OCI-LY7 (cell line): ENCODE data around the gene ABCC1. TPM values are rescaled to one million over a fixed set of nuclear protein-coding genes. Genes with fewer than 3 reads are reported as not detected.

Experiments
- BruUV-seq: library from RNA; stranded (reverse); fragments of 400-500 nt; replicated peaks from 2 replicates; lab custom pipeline; 2021; lab: Mats Ljungman, UMichigan
- CTCF ChIA-PET: fragments of 300-600 bp; sonication (Branson Sonifier 250); formaldehyde crosslinking; loops from one replicate; lab custom pipeline; 2022; ENCODE audit warnings: antibody characterized with exemption; ENCODE audit not compliant: unreplicated experiment; lab: Charles Lee
- POLR2A ChIA-PET: fragments of 300-600 bp; sonication (Branson Sonifier 250); formaldehyde crosslinking; loops from one replicate; lab custom pipeline; 2022; ENCODE audit warnings: antibody characterized with exemption; lab: Charles Lee
- DNase-seq: peaks from one replicate; pipeline ENCODE4 v3.0.0-alpha.2; 2015; ENCODE audit warnings: low spot score
- H2AFZ ChIP-seq: fragments of 200-600 bp; sonication (generic), shearing (Covaris generic); 2 replicates; pipeline ENCODE4 v1.6.1; 2014; ENCODE audit warnings: mild to moderate bottlenecking, antibody characterized with exemption, low read length, moderate library complexity
- H3K27ac ChIP-seq: fragments of 200-600 bp; sonication (generic); 2 replicates; pipeline ENCODE4 v1.5.1; 2014; ENCODE audit warnings: mixed run types, low read depth, mild to moderate bottlenecking, moderate library complexity, low read length, inconsistent platforms; ENCODE audit not compliant: poor library complexity, severe bottlenecking
- H3K36me3 ChIP-seq: fragments of 200-600 bp; sonication (generic); 2 replicates; pipeline ENCODE4 v1.6.1; 2014; ENCODE audit warnings: mild to moderate bottlenecking, antibody characterized with exemption, low read length, moderate library complexity, mixed read lengths; ENCODE audit not compliant: insufficient read depth
- H3K4me1 ChIP-seq: fragments of 200-600 bp; sonication (generic); 2 replicates; pipeline ENCODE4 v1.5.1; 2014; ENCODE audit warnings: mild to moderate bottlenecking, low read length; ENCODE audit not compliant: insufficient read depth, poor library complexity, severe bottlenecking
- H3K4me2 ChIP-seq: fragments of 200-600 bp; sonication (generic); 2 replicates; pipeline ENCODE4 v1.6.1; 2014; ENCODE audit warnings: mild to moderate bottlenecking, low read length
- H3K4me3 ChIP-seq: fragments of 200-600 bp; sonication (generic); 2 replicates; pipeline ENCODE4 v1.5.1; 2014; ENCODE audit warnings: mild to moderate bottlenecking, low read depth, low read length; ENCODE audit not compliant: poor library complexity, severe bottlenecking
- H3K79me2 ChIP-seq: fragments of 200-600 bp; sonication (generic); 2 replicates; pipeline ENCODE4 v1.6.1; 2016; ENCODE audit warnings: low read depth, mild to moderate bottlenecking, low read length, moderate library complexity, mixed read lengths; ENCODE audit not compliant: insufficient read depth
- H3K9me2 ChIP-seq: fragments of 200-600 bp; sonication (generic); 2 replicates; pipeline ENCODE4 v1.6.1; 2016; ENCODE audit warnings: mild to moderate bottlenecking, low read length, mixed read lengths; ENCODE audit not compliant: insufficient read depth
- H3K9me3 ChIP-seq: fragments of 200-600 bp; sonication (generic); 2 replicates; pipeline ENCODE4 v1.6.1; 2014; ENCODE audit warnings: mild to moderate bottlenecking, mixed run types, low read length, mixed read lengths
- H4K20me1 ChIP-seq: fragments of 200-600 bp; sonication (generic); 2 replicates; pipeline ENCODE4 v1.6.1; 2014; ENCODE audit warnings: mild to moderate bottlenecking, antibody characterized with exemption, low read length, moderate library complexity, mixed read lengths; ENCODE audit not compliant: insufficient read depth
- CTCF ChIP-seq: fragments of 200-600 bp; sonication (generic); conservative IDR thresholded peaks from 2 replicates; pipeline ENCODE4 v1.5.1; 2014; ENCODE audit warnings: mild to moderate bottlenecking, antibody characterized with exemption, low read length, moderate library complexity, mixed read lengths
- EZH2phosphoT487 ChIP-seq: fragments of 200-600 bp; sonication (generic); IDR thresholded peaks from 2 replicates; pipeline ENCODE4 v1.6.1; 2018; ENCODE audit warnings: low read depth, borderline replicate concordance, mild to moderate bottlenecking, mixed run types, antibody characterized with exemption, low read length, moderate library complexity, mixed read lengths
- intact Hi-C: fragments of 100-400 bp; cut with micrococcal nuclease; formaldehyde crosslinking; loops from one replicate; pipeline ENCODE4 v1.10.0; 2022; ENCODE audit not compliant: unreplicated experiment
- total RNA-seq, 2 experiments: library from RNA; depleted of rRNA in 1 of 2; stranded (reverse); fragments of >200 nt in 1 of 2; shearing (Covaris generic) in 1 of 2; gene quantifications; 2 replicates each; pipeline ENCODE4 v1.2.3, GENCODE V29; 2014 to 2022

The ABCC1 gene
- total RNA-seq, 2 experiments from 2014 or later = 39.9 to 71.8 TPM

- Histone ChIP-seq H3K4me1 (peaks cover 6% of the 10 kb centered on the region), H2AFZ (no peak overlapping the region), H3K9me3 (no peaks in the 10 kb centered on the region), H3K79me2 (no peaks in the 10 kb centered on the region), H3K27ac (no peak overlapping the region), H3K4me2 (no peak overlapping the region), H3K9me2 (no peaks in the 10 kb centered on the region), H3K36me3 (peaks cover 97% of the 10 kb centered on the region), H4K20me1 (no peaks in the 10 kb centered on the region), H3K4me3 (no peak overlapping the region)
- intact Hi-C loops = no loop called here
- DNase-seq = no peak
- no peak for TF ChIP-seq EZH2phosphoT487
- no peak for TF ChIP-seq CTCF
- CTCF ChIA-PET = interaction anchor here (0.6 kb wide), 1 partner anchor 410 kb away, joined by 4 read pairs; the partner anchor contains the start of gene MARF1
- POLR2A ChIA-PET = interaction anchor here (0.6 to 0.7 kb wide), 4 partner anchors 26 to 163 kb away, joined by 3 to 5 read pairs (median 4); no protein-coding TSS in a partner anchor
- BruUV-seq = no TSS peak
Observed at GRCh38 chr16:16052916-16053315, 103.5 kb downstream of the ABCC1 start.

GRCh38 chr16:16057102-16057501 is 107.7 kb downstream of the ABCC1 start:
- TF ChIP-seq CTCF = no peak
- no peak for TF ChIP-seq EZH2phosphoT487
- Histone ChIP-seq H3K9me2 (no peaks in the 10 kb centered on the region), H4K20me1 (no peaks in the 10 kb centered on the region), H3K4me3 (no peak overlapping the region), H2AFZ (no peak overlapping the region), H3K27ac (no peak overlapping the region), H3K79me2 (no peaks in the 10 kb centered on the region), H3K4me2 (no peak overlapping the region), H3K36me3 (peaks cover 97% of the 10 kb centered on the region), H3K4me1 (peaks cover 25% of the 10 kb centered on the region), H3K9me3 (no peaks in the 10 kb centered on the region)
- intact Hi-C loops = no loop called here
- ChIA-PET CTCF (no interaction called here), POLR2A (no interaction called here)
- DNase-seq = no peak
- no TSS peak for BruUV-seq

GRCh38 chr16:16059160-16059559 is 109.7 kb downstream of the ABCC1 start:
- intact Hi-C loops = no loop called here
- TF ChIP-seq EZH2phosphoT487 (no peak), CTCF (no peak)
- DNase-seq = no peak
- ChIA-PET POLR2A (no interaction called here), CTCF (no interaction called here)
- Histone ChIP-seq H3K4me3 (no peak overlapping the region), H3K27ac (no peak overlapping the region), H2AFZ (no peak overlapping the region), H3K4me1 (peaks cover 38% of the 10 kb centered on the region), H3K9me2 (no peaks in the 10 kb centered on the region), H4K20me1 (no peaks in the 10 kb centered on the region), H3K4me2 (no peak overlapping the region), H3K79me2 (no peaks in the 10 kb centered on the region), H3K36me3 (peaks cover 95% of the 10 kb centered on the region), H3K9me3 (no peaks in the 10 kb centered on the region)
- BruUV-seq = no TSS peak
